ENCODE data around the gene ABHD6.

GRCh38 chr3:58341376-58341775 lies 103.8 kb downstream of the ABHD6 start:
- TF ChIP-seq CTCF (IDR thresholded peaks at IDR 0.05) (no peak), EP300 (IDR thresholded peaks at IDR 0.05) (no peak), POLR2AphosphoS5 (IDR thresholded peaks at IDR 0.05) (no peak), POLR2A (IDR thresholded peaks at IDR 0.05) (no peak)
